DOHH2 (cell line): ENCODE measurements around the gene CES2.

Experiments used
- EZH2phosphoT487 ChIP-seq: fragments of 200-600 bp; sonication (generic); IDR thresholded peaks from 2 replicates; pipeline ENCODE4 v1.6.1; 2017; ENCODE audit warnings: borderline replicate concordance, mild to moderate bottlenecking, antibody characterized with exemption, low read length, moderate library complexity, mixed read lengths
- TF ChIP-seq, protein P1 (sequence below): fragments of 200-600 bp; sonication (generic); IDR thresholded peaks from one replicate; pipeline ENCODE4 v1.5.1; 2014; ENCODE audit warnings: antibody characterized with exemption, mild to moderate bottlenecking, low read depth, low read length; ENCODE audit not compliant: poor library complexity, severe bottlenecking

DNA sequence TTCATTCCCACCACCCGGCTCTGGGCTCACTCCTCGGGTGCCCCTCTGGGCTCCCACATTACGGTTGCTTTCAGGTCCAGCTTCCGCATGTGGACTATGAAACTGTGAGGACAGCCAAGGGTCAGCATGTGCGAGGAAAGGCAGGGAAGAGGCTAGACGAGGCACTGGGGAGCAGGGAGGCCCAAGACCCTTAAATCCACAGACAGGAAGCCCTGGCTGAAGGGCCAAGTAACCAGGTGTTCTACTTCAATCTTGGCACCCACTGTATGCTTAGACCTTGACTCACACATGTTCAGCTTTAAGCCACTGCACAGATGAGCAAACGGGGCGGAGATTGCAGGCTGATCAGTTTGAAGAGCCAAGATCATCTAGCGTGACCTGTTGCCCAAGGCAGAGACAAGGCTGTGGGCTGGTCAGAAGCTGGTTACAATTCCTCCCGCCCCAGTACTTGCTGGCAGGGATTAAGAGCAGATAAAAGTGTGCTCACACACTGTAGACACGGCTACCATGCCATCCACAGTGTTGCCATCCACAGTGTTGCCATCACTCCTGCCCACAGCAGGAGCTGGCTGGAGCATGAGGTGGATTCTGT is 53.0 kb downstream of the CES2 start, which contains the start of gene CES4A:
- TF ChIP-seq, protein P1, sequence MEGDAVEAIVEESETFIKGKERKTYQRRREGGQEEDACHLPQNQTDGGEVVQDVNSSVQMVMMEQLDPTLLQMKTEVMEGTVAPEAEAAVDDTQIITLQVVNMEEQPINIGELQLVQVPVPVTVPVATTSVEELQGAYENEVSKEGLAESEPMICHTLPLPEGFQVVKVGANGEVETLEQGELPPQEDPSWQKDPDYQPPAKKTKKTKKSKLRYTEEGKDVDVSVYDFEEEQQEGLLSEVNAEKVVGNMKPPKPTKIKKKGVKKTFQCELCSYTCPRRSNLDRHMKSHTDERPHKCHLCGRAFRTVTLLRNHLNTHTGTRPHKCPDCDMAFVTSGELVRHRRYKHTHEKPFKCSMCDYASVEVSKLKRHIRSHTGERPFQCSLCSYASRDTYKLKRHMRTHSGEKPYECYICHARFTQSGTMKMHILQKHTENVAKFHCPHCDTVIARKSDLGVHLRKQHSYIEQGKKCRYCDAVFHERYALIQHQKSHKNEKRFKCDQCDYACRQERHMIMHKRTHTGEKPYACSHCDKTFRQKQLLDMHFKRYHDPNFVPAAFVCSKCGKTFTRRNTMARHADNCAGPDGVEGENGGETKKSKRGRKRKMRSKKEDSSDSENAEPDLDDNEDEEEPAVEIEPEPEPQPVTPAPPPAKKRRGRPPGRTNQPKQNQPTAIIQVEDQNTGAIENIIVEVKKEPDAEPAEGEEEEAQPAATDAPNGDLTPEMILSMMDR = no peak
- TF ChIP-seq EZH2phosphoT487 = no peak
